Measurements from ENCODE around the gene MAST4.

The MAST4 gene

DNA sequence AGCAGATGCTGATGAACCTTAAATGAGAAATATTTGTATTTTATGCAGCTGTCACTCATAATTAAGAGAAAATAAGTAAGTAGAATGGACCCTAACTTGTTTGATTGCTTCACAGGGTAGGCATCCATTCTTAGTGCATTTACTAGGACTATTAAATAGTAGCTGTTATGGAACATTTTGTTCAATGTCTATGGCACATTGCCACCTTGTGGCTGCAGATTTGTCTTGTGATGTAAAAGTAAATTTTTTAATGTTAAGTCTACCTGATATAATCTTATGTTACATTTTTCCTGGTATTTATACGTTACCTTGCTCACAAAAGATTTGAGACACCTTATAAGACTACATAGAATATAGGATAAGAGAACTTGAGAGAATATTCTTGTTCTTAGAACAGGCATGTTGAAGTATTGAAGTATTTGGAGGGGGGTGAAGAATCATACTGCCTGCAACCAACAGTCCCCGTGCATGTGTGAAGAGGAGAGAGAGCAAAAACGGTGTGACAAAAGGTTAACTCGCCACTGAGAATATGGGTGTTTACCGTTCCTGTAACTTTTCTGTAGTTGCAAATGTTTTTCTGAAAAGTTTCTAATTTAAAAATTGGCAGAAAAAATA is 161.1 kb downstream of the MAST4 start:
- DNase-seq, result no peak

DNA sequence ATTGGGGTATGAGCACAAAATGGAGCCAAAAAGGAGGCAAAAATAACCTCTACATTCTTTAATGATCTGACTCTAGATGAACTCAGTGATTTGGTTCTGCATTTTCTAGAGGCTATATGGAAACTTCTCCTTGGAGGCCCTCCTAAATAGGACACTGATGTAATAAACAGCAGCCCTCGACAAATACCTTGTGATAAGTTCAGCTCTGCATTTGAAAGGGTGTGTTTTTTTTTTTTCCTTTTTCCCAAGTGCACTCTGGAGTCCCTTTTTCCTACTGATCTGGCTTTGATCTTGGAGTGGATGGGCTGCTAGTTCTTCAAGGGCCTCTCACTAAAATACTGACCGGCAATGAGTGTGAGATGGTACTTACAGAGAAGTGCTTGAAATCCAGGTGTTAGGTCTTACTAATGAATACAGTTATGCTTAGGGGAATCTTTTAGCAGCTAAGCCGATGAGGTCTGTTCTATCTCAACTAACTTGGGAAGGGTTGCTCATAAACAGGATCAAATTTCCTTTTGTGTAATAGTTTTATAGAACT is 161.7 kb downstream of the MAST4 start:
- no peak for DNase-seq

DNA sequence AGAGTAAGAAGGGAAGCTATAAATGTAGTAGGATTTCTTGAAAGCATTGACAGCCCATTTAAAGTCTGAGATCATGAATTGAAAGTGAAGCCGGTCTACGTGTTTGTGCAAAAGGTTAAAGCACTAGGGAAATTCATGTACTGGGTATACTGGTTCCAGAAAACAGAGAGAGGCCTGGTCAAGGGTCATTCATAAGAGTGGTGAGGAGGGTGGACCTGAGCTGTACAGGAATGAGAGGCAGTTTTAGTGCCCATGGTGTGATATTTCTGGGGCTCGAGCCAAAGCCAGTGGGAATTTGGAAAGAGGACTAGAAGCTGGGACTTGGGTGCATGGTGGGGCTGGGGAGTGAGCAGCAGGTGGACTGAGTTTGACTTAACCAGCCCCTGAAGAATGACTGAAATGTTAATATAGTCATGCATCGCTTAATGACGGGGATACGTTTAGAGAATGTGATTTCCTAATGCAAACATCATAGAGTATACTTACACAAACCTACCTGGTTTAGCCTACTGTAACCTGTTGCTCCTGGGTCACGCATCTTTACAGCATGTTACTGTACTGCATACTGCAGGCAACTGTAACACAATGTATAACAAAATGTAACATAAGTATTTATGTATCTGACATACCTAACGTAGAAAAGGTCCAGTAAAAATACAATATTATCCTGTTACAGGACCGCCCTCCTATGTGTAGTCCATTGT is 173.0 kb downstream of the MAST4 start:
- no peak for DNase-seq

DNA sequence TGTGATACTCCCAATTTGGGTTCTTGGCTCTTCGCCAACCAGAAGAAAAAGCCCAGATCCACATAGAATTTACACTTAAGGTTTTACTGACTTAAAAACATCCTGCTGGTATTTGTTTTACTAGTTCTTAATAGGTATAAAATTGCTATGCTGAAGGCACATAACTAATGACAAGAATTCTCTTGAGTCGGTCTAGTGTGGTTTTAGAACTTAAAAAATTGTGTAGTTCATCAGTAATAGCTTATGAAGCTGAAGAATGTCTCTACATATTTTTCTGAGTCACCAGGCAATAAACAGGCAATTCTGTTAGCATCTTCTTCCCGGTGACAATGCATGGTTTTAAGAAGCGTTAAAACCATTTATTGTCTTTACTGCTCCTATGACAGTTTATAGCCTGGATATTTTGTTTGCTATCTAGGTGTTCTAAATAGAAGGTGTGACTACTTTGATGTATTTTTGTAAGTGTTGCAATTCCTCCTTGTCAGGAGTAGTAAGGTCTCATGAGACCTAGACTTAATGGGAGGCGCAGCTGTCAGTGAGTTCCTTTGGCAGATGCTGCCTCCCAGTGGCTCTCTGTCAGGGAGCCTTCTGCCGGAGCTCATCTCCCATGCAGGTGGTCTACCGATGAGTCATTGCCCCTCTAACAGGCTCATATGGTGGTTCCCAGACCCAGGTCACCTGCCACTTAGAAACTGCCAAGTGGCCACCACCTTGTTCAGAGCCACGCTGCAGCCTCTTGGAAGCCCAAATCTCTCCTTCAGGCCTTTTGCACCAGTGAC is 173.8 kb downstream of the MAST4 start:
- no peak for DNase-seq

DNA sequence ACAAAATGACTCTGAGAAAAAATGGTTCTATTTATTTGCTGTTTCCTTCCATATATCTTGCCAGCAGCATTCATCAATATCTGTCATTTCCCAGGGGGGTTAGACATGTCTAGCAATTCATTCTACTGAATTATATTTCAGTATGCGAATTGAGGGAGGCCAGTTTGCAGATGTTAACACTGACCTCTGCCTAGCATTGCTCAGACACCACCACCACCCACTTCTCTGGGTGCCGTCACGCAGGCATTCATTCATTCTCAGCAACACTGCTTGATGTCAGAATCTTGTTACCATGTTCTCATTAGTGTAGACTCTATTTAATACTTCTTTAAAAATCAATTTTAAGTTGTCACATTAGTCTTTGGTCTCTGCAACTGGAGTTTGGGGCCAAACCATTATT is 181.7 kb downstream of the MAST4 start:
- no peak for DNase-seq

DNA sequence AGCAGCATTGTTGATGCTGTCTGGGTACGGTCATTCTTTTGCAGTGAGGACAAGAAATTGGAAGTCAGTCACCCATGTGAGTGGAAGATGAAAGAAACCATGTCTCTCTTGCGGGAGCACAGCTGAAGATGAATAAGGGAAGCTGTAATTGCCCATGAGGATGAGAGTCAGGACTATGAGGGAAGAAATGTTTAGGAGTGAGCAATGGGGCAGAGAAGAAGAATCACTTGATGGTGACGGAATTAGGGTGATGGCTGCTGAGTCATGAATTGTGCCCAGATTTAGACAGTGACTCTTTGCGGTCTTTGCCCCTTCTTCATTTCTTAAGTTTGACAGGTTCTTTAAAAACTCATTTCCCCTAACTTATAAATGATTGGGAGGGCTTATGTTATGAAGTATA is 183.3 kb downstream of the MAST4 start:
- no peak for DNase-seq

DNA sequence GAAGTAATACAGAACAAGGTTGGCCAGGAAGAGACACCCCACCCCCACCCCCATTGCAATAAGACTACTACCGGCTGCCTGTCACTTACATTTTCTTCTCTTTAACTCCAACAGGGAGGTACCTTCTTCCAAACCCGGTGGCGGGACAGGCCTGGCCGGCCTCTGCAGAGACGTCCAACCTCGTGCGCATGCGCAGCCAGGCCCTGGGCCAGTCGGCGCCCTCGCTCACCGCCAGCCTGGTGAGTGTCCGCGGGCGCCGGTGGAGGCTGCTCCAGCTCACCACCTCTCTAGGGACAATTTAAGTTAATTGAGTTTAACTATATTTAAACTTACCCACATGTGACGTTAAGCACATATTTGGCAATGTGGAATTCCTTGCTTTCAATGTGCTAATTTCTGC is 192.4 kb downstream of the MAST4 start:
- no peak for DNase-seq

DNA sequence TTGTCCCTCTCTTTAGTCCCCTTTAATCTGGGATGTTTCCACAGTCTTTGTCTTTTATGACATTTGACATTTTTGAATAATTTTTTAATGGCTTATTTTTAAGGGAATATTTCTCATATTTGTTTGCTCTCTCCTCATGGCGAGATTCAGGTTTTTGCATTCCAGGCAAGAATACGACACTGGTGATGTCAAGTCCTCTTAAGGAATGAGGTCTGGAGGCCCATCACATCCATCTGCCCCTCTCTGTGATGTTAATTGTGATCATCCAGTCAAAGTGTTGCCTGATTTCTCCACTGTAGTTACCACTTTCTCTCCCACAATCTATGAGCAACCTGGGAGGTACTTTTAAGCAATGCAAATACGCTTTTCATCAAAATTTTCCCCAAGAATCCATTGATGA is 193.2 kb downstream of the MAST4 start:
- no peak for DNase-seq

DNA sequence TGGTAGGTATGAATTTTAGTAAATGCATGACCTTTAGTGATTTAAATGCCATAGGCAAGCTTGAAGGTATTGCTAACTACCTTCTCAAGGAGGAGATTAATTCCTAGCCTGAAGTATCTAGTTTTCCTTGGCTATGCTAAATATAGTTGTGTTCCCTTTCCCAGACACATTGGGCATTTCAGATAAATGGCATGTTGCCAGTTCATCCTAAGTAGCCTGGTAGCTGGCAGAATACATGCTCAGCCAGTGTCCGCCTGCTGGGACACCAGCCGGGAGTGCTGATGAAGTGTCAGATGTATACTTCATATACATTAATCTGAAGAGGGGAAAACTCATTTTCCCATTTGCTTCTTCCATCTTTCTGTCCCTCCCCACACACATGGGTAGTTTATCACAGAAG is 196.9 kb downstream of the MAST4 start:
- DNase-seq, result no peak

DNA sequence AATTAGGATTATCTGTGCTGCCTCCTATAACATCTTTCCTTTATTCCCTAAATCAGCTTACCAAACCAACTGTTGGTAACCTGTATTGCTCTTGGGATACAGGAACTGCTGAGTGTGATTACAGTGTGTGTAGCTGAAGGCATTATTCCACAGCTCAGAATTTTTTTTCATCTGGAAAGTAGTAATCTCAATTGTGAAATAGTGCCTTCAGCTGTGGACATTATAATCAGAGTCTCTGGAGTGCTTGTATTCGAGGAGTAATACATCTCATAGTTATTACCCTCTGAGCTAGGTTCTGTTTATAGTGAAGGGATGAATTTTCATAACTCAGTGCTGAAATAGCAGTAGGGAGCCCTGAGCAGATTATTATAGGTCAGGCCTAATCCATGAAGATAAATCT is 199.5 kb downstream of the MAST4 start:
- no peak for DNase-seq

DNA sequence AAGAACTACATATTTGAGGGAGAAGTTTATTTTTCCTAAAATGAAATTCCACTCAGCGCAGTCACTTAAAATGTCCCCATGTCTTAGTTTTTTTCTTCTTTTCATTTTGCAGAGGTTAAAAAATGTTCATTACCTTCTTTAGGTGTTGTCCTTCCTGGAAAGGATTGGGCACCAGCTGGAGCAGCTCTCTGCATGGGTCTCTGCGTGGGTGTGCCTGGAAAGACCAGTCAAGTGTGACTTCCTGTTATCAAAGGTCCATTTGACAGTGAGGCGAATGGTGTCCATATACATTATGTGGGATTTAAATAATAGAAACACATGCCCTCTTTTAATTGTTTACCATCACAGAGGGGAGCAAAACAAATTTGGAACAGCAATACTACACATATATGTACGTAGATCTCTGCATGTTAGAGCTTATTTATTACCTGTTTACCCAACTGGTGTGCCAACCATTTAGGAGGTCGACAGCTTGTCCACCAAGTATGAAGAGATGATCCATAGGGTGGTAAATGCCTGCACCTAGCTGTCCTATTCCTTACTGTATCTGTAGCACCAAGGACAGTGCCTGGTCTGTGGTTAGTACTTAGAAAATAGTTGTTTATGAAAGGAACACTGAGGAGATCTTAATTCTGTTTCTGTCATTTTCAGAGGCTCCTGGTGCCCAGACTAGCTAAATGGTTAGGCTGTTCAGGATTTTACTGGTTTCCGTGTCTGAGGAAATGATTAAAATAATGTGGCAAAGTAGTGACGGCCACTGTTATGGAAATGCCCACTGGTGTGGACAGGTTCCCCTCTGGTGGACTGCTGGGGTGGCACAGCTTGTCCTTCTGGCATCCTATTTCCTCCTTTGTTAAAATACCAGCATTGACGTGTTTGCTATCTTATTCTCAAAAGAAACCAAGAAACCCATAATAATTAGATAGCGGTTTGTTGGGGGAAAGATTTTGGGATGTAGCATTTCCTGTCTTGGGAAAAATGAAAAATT is 200.4 kb downstream of the MAST4 start:
- DNase-seq, result no peak

DNA sequence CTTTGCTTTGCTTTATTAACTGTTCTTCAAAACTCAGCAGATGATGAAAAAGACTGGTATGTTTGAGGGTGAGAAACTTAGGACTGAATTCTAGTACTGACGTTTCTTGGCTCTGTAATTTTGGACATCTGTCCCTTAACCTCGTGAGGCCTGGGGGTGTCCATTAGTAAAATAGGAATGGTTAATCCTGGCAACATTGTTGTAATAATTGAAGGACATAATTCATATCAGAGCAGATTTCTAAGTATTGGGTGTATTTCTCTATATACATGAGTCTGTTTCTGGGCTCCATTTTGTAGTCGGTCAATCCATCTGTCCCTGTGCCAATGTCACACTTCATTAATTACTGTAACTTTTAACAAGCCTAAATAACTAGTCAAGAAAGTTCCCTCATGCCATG is 206.7 kb downstream of the MAST4 start:
- DNase-seq, result no peak

DNA sequence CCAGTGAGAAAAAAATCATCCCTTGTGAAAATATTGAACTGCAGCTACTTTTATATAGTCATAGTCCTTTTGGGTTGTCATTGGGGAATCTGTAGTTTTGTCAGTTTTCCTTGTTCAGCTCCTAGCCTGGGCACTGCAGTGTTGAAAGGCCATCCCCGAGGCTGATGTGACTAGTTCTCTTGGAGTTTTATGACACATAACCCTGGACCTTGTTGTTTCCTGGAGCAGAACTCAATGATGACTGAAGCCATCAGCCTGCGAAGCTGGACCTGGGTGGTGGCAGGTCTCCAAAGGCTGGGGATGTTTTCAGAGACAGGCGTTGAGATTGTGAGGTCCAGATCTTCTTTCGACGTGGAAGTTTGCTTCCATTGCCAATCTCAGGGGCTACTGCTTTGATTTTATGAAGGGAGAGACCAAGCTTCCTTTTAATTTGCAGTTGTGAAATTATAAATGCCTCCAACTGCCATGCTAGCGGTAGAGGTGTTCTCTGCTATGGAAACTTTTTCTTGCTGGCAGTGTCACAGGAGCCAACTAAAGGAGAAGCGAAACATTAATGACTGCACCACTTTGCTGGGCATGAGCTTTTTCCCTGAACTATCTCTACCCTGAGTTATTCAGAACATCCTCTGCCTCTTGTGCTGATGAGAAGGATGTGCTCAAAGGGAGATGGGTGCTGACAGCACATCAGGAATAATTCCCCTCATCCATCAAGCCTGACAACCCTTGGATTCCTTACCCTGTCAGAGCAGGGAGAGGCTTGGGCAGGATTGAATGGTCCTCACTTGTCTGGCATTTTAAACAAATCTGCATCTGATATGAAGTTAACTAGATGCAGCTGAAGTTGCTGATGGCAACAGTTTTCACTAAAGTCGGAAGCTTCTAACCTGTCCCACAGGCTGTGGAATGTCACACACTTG is 209.6 kb downstream of the MAST4 start:
- DNase-seq, result no peak

DNA sequence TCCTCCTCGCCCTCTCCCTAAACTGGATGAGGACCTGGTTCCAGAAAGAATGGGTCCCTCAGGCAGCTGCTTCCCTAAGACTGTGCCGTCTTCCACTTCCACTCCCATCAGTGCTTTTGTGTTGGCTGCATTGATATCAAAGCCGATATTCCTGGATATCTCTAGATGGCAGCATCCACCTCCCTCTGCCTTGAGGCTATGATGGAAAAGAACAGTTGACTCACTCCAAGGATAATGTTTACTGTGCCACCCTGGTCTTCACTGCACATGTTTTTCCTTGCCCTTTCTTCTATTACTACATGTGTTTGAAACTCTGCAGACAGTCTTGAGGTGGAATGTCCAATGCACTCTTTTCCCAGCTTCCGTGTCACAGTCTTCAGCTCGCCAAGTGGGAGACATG is 211.6 kb downstream of the MAST4 start:
- no peak for DNase-seq

DNA sequence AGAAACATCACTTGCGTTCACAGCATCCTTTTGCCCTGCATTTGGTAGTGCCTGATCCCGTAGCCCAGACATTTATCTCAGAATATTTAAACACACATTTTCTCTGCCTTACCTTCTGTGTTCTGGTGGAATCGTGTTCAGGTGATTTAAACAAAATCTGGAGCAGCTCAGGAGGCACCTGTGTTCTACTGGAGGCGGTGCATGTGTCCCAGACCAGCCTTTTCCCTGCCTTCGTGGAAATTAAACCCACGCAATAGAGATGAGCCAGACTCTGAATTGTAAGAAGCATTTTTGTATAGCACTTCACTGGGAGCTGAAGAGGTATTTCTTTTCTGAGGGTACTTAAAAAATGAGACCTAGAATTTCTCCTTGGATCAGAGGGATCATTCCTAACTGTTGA is 212.5 kb downstream of the MAST4 start:
- no peak for DNase-seq

DNA sequence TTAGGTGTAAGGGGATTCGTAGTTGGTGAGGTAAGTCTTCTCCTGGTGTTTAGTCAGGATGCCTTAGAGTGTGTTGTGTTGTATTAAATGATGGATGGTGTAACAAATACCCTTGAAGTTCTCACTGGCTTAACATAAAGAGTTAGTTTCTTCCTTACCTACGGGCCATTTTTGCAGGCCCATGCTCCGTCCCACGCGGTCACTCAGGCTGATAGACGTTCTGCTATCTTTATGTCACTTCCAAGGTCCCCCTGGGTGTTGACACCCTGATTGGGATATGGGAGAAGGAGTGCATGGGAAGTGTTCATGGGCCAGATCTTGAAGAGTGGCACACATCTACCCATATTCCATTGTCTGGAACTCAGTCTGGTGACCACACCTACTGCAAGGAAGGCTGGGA is 214.0 kb downstream of the MAST4 start:
- DNase-seq, result no peak

DNA sequence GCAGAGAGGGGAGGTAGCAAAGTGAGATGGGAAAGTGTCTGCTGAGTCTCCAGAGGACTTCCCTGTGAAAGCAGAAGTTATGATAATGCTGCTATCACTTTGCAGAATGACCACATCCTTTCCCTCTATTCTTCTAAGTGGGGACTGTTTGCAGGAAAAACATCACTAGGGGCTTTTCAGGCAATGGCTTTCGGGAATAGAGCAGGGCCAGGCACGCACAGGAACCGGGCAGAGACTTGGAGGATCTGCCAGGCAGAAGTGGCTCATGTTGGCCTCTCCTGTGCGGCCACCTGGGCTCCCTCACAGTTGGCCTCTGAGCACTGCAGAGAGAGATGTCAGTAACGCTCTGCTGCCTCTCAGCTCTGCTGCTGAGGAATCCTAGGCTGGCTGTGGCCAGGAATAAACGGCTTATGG is 214.7 kb downstream of the MAST4 start:
- DNase-seq, result no peak

DNA sequence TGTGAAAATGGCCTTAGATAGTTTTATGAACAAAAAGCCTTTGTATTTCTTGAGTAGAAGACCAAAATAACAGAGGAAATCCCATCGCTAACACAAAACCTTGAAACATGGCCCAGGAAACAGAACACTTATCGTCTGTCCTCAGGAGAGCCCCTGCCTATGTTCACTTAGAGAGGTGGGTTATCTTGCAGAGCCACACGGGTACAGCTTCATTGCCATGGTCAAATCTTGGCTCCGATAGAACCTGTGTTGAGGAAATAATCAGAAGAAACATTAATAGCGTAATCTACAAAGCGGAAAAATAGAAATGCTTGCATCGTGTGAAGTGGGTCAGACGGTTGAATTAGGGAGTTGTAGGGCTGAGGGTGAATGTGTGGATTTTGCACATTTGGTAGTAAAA is 216.1 kb downstream of the MAST4 start:
- no peak for DNase-seq

DNA sequence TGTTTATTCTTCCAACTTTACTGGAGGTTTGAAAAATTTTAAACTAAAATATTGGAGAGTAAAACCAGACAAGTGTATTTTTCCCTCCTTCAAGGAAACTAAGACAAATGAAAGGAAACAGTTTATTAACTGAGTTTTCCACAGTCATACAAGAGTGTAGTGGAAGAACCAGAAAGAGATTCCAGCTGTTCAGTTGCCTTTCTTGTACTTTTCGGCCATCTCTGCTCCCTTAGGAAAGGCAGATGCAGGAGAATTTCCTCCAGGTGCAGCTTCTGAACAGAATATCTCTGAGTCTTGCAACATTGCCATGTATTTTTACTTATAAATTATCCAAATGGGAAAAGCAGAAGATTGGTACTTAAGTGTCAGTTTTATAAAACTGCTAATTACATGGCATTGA is 217.1 kb downstream of the MAST4 start:
- no peak for DNase-seq

DNA sequence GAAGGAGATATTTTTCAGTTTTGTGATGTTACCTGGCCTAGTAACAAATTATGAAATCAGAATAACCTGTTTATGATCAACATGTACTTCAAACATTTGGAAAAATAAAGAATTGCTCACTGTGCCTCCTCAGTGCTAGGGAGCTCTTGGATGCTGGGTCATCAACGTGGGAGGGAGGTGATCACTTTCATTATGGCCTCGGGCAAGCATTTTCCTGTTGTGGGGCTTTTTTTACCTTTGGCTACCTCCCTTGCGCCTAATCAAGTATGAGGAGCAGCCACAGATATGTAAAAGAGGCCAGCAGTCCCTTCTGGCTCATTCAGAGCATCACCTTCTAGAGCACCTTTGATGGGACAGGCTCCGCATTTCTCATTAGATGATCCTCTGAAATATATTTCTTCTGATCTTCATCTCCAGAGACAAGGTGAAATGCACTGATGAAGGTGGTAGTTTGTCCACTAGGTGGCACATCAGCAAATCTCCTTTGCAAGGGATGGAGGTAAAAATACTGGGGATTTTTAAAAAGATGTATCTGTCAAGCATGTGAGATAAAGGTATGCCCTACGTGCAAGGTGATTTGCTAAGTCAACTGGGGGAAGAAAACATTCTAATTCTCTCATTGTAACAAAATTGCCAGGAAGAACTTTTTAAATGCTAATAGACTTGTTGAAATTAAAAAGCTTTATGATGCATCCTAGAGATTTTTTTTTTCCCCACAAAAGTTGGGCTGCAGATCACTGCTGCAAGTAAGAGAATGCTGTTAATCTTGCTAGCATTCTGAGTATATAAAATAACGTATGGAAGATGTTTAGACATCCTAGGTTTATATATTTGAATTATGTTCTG is 218.2 kb downstream of the MAST4 start:
- peak; percentile 17 for DNase-seq

Measured in activated gamma-delta T cell treated with Interleukin-2 at 50 U/mL for 16 hours (primary cell).